WERI-Rb-1 (cell line): ENCODE results near the gene EPAS1.

Experiments
- DNase-seq: peaks from one replicate; pipeline ENCODE4 v3.0.0-alpha.2; 2020
- H3K27ac ChIP-seq: fragments of 250-450 bp; sonication (Bioruptor Pico); 2 replicates; pipeline ENCODE4 v1.5.1; 2020; ENCODE audit warnings: mild to moderate bottlenecking, moderate library complexity
- H3K27me3 ChIP-seq: fragments of 250-450 bp; sonication (Bioruptor Pico); 2 replicates; pipeline ENCODE4 v1.5.1; 2021; ENCODE audit warnings: mild to moderate bottlenecking, low read depth, moderate library complexity; ENCODE audit not compliant: insufficient read depth, severe bottlenecking
- H3K36me3 ChIP-seq: fragments of 250-450 bp; sonication (Bioruptor Pico); 2 replicates; pipeline ENCODE4 v1.5.1; 2020; ENCODE audit warnings: mild to moderate bottlenecking, moderate library complexity
- H3K4me3 ChIP-seq: 2 replicates; pipeline ENCODE4 v1.5.1; 2011; ENCODE audit warnings: low read depth, mild to moderate bottlenecking, control low read depth, low read length
- H3K9me3 ChIP-seq: fragments of 250-450 bp; sonication (Bioruptor Pico); 2 replicates; pipeline ENCODE4 v1.5.1; 2021; ENCODE audit warnings: mild to moderate bottlenecking, moderate library complexity; ENCODE audit not compliant: severe bottlenecking
- CTCF ChIP-seq: IDR thresholded peaks from 2 replicates; pipeline ENCODE4 v1.5.1; 2011; ENCODE audit warnings: low read depth, mild to moderate bottlenecking, control low read depth, inconsistent platforms, low read length

The EPAS1 gene

GRCh38 chr2:46416739-46417403 lies 119.7 kb downstream of the EPAS1 start:
- no peak for TF ChIP-seq CTCF
- no peaks in the 10 kb centered on the region for H3K36me3 ChIP-seq
- no peak overlapping the region for H3K4me3 ChIP-seq
- H3K27ac ChIP-seq: no peak overlapping the region
- H3K9me3 ChIP-seq: peaks cover 7% of the 10 kb centered on the region
- DNase-seq: no peak
- no peaks in the 10 kb centered on the region for H3K27me3 ChIP-seq

GRCh38 chr2:46420945-46421344 lies 123.7 kb downstream of the EPAS1 start:
- H3K27me3 ChIP-seq: no peaks in the 10 kb centered on the region
- no peak for DNase-seq
- no peaks in the 10 kb centered on the region for H3K36me3 ChIP-seq
- H3K4me3 ChIP-seq: no peak overlapping the region
- peaks cover 7% of the 10 kb centered on the region for H3K9me3 ChIP-seq
- no peak for TF ChIP-seq CTCF
- no peak overlapping the region for H3K27ac ChIP-seq

GRCh38 chr2:46421361-46421760 lies 124.2 kb downstream of the EPAS1 start:
- TF ChIP-seq CTCF: no peak
- Histone ChIP-seq H3K4me3 (no peak overlapping the region), H3K9me3 (peaks cover 5% of the 10 kb centered on the region), H3K36me3 (no peaks in the 10 kb centered on the region), H3K27me3 (no peaks in the 10 kb centered on the region), H3K27ac (no peak overlapping the region)
- DNase-seq: no peak

- H3K27ac ChIP-seq: no peak overlapping the region
- H3K27me3 ChIP-seq: no peaks in the 10 kb centered on the region
- DNase-seq: no peak
- no peaks in the 10 kb centered on the region for H3K36me3 ChIP-seq
- peaks cover 3% of the 10 kb centered on the region for H3K9me3 ChIP-seq
- H3K4me3 ChIP-seq: no peak overlapping the region
- no peak for TF ChIP-seq CTCF
Measured at GRCh38 chr2:46422717-46423394, 125.6 kb downstream of the EPAS1 start.

- Histone ChIP-seq H3K9me3 (peaks cover 6% of the 10 kb centered on the region), H3K27ac (no peak overlapping the region), H3K36me3 (no peaks in the 10 kb centered on the region), H3K4me3 (no peak overlapping the region), H3K27me3 (no peaks in the 10 kb centered on the region)
- DNase-seq: no peak
- no peak for TF ChIP-seq CTCF
Measured at GRCh38 chr2:46424937-46425336, 127.7 kb downstream of the EPAS1 start.
